Common myeloid progenitor, CD34-positive (primary cell): ENCODE measurements around the gene BSND.

ENCODE experiments used
- CTCF ChIA-PET: fragments of 350-600 bp; sonication (Branson Sonifier 250); formaldehyde crosslinking; loops from one replicate; lab custom pipeline; 2021; ENCODE audit warnings: antibody characterized with exemption; lab: Charles Lee
- POLR2A ChIA-PET: fragments of 350-600 bp; sonication (Branson Sonifier 250); formaldehyde crosslinking; loops from one replicate; lab custom pipeline; 2021; ENCODE audit warnings: antibody characterized with exemption; lab: Charles Lee
- DNase-seq, 3 donors: peaks; one replicate each; pipeline versions ENCODE4 v3.0.0 to v3.0.0-alpha.2; 2013
- H3K27ac ChIP-seq, 2 experiments: 1 replicate in 1 of 2; 2 replicates in 1 of 2; pipeline ENCODE4 v1.7.0; 2013; ENCODE audit warnings: inconsistent platforms in 2 of 2, low read length in 2 of 2, mild to moderate bottlenecking in 2 of 2, low read depth in 1 of 2, moderate library complexity in 1 of 2; ENCODE audit not compliant: severe bottlenecking in 2 of 2, insufficient read depth in 1 of 2, poor library complexity in 1 of 2
- H3K27me3 ChIP-seq, 5 experiments: replicated peaks in 2 of 5; 1 replicate in 3 of 5; 2 replicates in 2 of 5; pipeline versions ENCODE4 v1.6.1 to v1.7.0; 2013; ENCODE audit warnings: low read length in 4 of 5, mild to moderate bottlenecking in 2 of 5, moderate library complexity in 2 of 5, inconsistent platforms in 1 of 5; ENCODE audit not compliant: insufficient read depth in 5 of 5, control insufficient read depth in 4 of 5
- H3K36me3 ChIP-seq, 4 experiments: 1 replicate in 2 of 4; 2 replicates in 2 of 4; pipeline versions ENCODE4 v1.6.1 to v1.7.0; 2013; ENCODE audit warnings: low read length in 3 of 4, control low read depth in 1 of 4, mild to moderate bottlenecking in 1 of 4; ENCODE audit not compliant: control insufficient read depth in 4 of 4, insufficient read depth in 4 of 4
- H3K4me1 ChIP-seq, 4 experiments: 1 replicate in 3 of 4; 2 replicates in 1 of 4; pipeline versions ENCODE4 v1.6.1 to v1.7.1; 2013; ENCODE audit warnings: low read length in 3 of 4, mild to moderate bottlenecking in 3 of 4, control low read depth in 1 of 4, inconsistent platforms in 1 of 4, moderate library complexity in 1 of 4; ENCODE audit not compliant: control insufficient read depth in 4 of 4, insufficient read depth in 4 of 4; ENCODE audit errors: control extremely low read depth in 1 of 4
- H3K4me3 ChIP-seq, 7 experiments: 1 replicate in 4 of 7; 2 replicates in 3 of 7; pipeline versions ENCODE4 v1.5.1 to v1.7.0; 2013; ENCODE audit warnings: mild to moderate bottlenecking in 7 of 7, low read length in 6 of 7, moderate library complexity in 6 of 7, inconsistent platforms in 2 of 7, low read depth in 2 of 7, control low read depth in 1 of 7; ENCODE audit not compliant: insufficient read depth in 4 of 7, control insufficient read depth in 1 of 7; ENCODE audit errors: extremely low read depth in 1 of 7
- H3K9me3 ChIP-seq, 5 experiments: 1 replicate in 4 of 5; 2 replicates in 1 of 5; pipeline versions ENCODE4 v1.6.1 to v1.7.1; 2013; ENCODE audit warnings: low read length in 4 of 5, mild to moderate bottlenecking in 2 of 5, inconsistent platforms in 1 of 5, low read depth in 1 of 5, moderate library complexity in 1 of 5; ENCODE audit not compliant: control insufficient read depth in 4 of 5, insufficient read depth in 2 of 5; ENCODE audit errors: control extremely low read depth in 1 of 5
- WGBS: methylation state at CpG from one replicate; pipeline ENCODE4 v1.1.5; 2013; ENCODE audit not compliant: insufficient coverage; 5-methylcytosine and 5-hydroxymethylcytosine counted together

The BSND gene

GRCh38 chr1:54973205-54973921 is 25.4 kb upstream of the BSND start:
- Histone ChIP-seq H3K36me3 (no peaks in the 10 kb centered on the region), H3K27ac (no peak overlapping the region), H3K4me3 (no peak overlapping the region), H3K27me3 (peaks cover 0 to 25% (median 8%) of the 10 kb centered on the region in 5 experiments), H3K9me3 (no peaks in the 10 kb centered on the region), H3K4me1 (no peaks in the 10 kb centered on the region)
- WGBS, result 46% methylated on average over 5 of the region's 5 CpGs
- DNase-seq, result no peak
- ChIA-PET POLR2A (no interaction called here), CTCF (interaction anchor here (0.6 kb wide), 1 partner anchor 23 kb away, joined by 3 read pairs; no protein-coding TSS in a partner anchor)

- H3K27me3 ChIP-seq, result peaks cover 3 to 46% (median 21%) of the 10 kb centered on the region in 5 experiments
- H3K9me3 ChIP-seq, result no peaks in the 10 kb centered on the region
- 89% methylated on average over 2 of the region's 4 CpGs for WGBS
- POLR2A ChIA-PET, result no interaction called here
- no peaks in the 10 kb centered on the region for H3K36me3 ChIP-seq
- H3K4me1 ChIP-seq, result peaks cover 0 to 5% (median 4%) of the 10 kb centered on the region in 4 experiments
- H3K27ac ChIP-seq, result no peak overlapping the region
- CTCF ChIA-PET, result no interaction called here
- H3K4me3 ChIP-seq, result no peak overlapping the region
- DNase-seq, result no peak
Measured at GRCh38 chr1:54975356-54976108, 23.2 kb upstream of the BSND start.

- H3K27ac ChIP-seq, result no peak overlapping the region
- H3K36me3 ChIP-seq, result no peaks in the 10 kb centered on the region
- ChIA-PET CTCF (interaction anchor here (1.1 to 1.6 kb wide), 2 partner anchors 30 to 45 kb away, joined by 4 read pairs; no protein-coding TSS in a partner anchor), POLR2A (no interaction called here)
- H3K4me1 ChIP-seq, result peaks cover 0 to 9% (median 5%) of the 10 kb centered on the region in 4 experiments
- no peaks in the 10 kb centered on the region for H3K9me3 ChIP-seq
- no peak overlapping the region for H3K4me3 ChIP-seq
- WGBS, result 95% methylated on average over 4 of the region's 6 CpGs
- H3K27me3 ChIP-seq, result peaks cover 7 to 59% (median 21%) of the 10 kb centered on the region in 5 experiments
- no peak for DNase-seq
Measured at GRCh38 chr1:54976747-54977146, 22.0 kb upstream of the BSND start.

- CTCF ChIA-PET, result interaction anchor here (0.6 to 1.7 kb wide), 9 partner anchors 12 to 44 kb away, joined by 3 to 5 read pairs (median 4); no protein-coding TSS in a partner anchor
- Histone ChIP-seq H3K9me3 (no peaks in the 10 kb centered on the region), H3K4me3 (no peak overlapping the region), H3K4me1 (peaks cover 0 to 9% (median 5%) of the 10 kb centered on the region in 4 experiments), H3K27ac (no peak overlapping the region), H3K36me3 (no peaks in the 10 kb centered on the region), H3K27me3 (peaks cover 7 to 63% (median 22%) of the 10 kb centered on the region in 5 experiments)
- 87% methylated on average over 3 of the region's 5 CpGs for WGBS
- POLR2A ChIA-PET, result interaction anchor here (0.6 kb wide), 1 partner anchor 22 kb away, joined by 3 read pairs; no protein-coding TSS in a partner anchor
- DNase-seq, result no peak
Measured at GRCh38 chr1:54977533-54978297, 21.0 kb upstream of the BSND start.

- H3K4me1 ChIP-seq, result peaks cover 0 to 9% (median 5%) of the 10 kb centered on the region in 4 experiments
- POLR2A ChIA-PET, result no interaction called here
- no peaks in the 10 kb centered on the region for H3K36me3 ChIP-seq
- CTCF ChIA-PET, result interaction anchor here (0.6 to 1.7 kb wide), 7 partner anchors 9 to 34 kb away, joined by 3 to 5 read pairs (median 3); no protein-coding TSS in a partner anchor
- no peak overlapping the region for H3K27ac ChIP-seq
- no peak overlapping the region for H3K4me3 ChIP-seq
- DNase-seq, result no peak
- no peaks in the 10 kb centered on the region for H3K9me3 ChIP-seq
- peaks cover 7 to 57% (median 20%) of the 10 kb centered on the region in 5 experiments for H3K27me3 ChIP-seq
- WGBS, result 97% methylated on average over 8 of the region's 9 CpGs
Measured at GRCh38 chr1:54978528-54979326, 20.0 kb upstream of the BSND start.

GRCh38 chr1:54979327-54979891 is 19.3 kb upstream of the BSND start:
- H3K27me3 ChIP-seq, result peaks cover 7 to 62% (median 24%) of the 10 kb centered on the region in 5 experiments
- WGBS, result 58% methylated on average over 5 of the region's 5 CpGs
- DNase-seq, result no peak

More at GRCh38 chr1:54979327-54979891, 19.3 kb upstream of the BSND start:
- H3K27ac ChIP-seq, result no peak overlapping the region
- H3K9me3 ChIP-seq, result no peaks in the 10 kb centered on the region
- CTCF ChIA-PET, result interaction anchor here (1.0 to 1.7 kb wide), 2 partner anchors 8 to 14 kb away, joined by 3 to 5 read pairs; no protein-coding TSS in a partner anchor
- H3K4me3 ChIP-seq, result no peak overlapping the region
- H3K36me3 ChIP-seq, result no peaks in the 10 kb centered on the region
- POLR2A ChIA-PET, result no interaction called here
- H3K4me1 ChIP-seq, result peaks cover 0 to 9% (median 5%) of the 10 kb centered on the region in 4 experiments
